Psoas muscle (tissue), 8 donors: ENCODE measurements around the gene PANK2. TPM values are rescaled to one million over a fixed set of nuclear protein-coding genes. Genes with fewer than 3 reads are reported as not detected.
"Not testable (repeated sequence)": the region's sequence is repeated elsewhere in the genome, so short reads cannot be mapped to it uniquely, and the experiment has no call there.

ENCODE experiments used
- ATAC-seq, 4 donors: fragments of 200-7000 bp; cut with Tn5 transposase; one replicate each; pipeline ENCODE4 v1.9.1; 2020; ENCODE audit warnings: moderate library complexity in 3 of 4, mild to moderate bottlenecking in 2 of 4
- DNase-seq, 2 donors: peaks; one replicate each; pipeline ENCODE4 v3.0.0-alpha.2; 2020
- H3K27ac ChIP-seq: fragments of 200-600 bp; one replicate; pipeline ENCODE4 v1.8.0; 2022
- H3K27me3 ChIP-seq, 3 donors: fragments of 200-600 bp in 1 of 3; one replicate each; pipeline versions ENCODE4 v1.6.1 to v1.8.0; 2013 to 2022; ENCODE audit warnings: low read length in 2 of 3, mild to moderate bottlenecking in 2 of 3, moderate library complexity in 1 of 3; ENCODE audit not compliant: insufficient read depth in 3 of 3
- H3K36me3 ChIP-seq, 2 donors: fragments of 200-600 bp in 1 of 2; one replicate each; pipeline versions ENCODE4 v1.6.1 to v1.8.0; 2013 to 2022; ENCODE audit warnings: low read depth in 1 of 2, mild to moderate bottlenecking in 1 of 2, moderate library complexity in 1 of 2; ENCODE audit not compliant: insufficient read depth in 1 of 2
- H3K4me1 ChIP-seq: fragments of 200-600 bp; one replicate; pipeline ENCODE4 v1.8.0; 2022
- H3K4me3 ChIP-seq: fragments of 200-600 bp; one replicate; pipeline ENCODE4 v1.8.0; 2022; ENCODE audit warnings: mild to moderate bottlenecking
- H3K9me3 ChIP-seq: fragments of 200-600 bp; one replicate; pipeline ENCODE4 v1.8.0; 2022
- CTCF ChIP-seq: fragments of 200-600 bp; IDR thresholded peaks from one replicate; pipeline ENCODE4 v1.8.0; 2022; ENCODE audit warnings: antibody characterized with exemption
- WGBS, 3 donors: extraction: QIAGEN DNeasy Blood & Tissue Kit; methylation state at CpG; one replicate each; pipeline versions ENCODE4 v1.1.6 to v1.1.7; 2013; 5-methylcytosine and 5-hydroxymethylcytosine counted together
- intact Hi-C, 2 donors: fragments of 100-400 bp; cut with DNase I; formaldehyde crosslinking; loops; one replicate each; pipeline versions ENCODE4 v1.11.0 to v1.14.2; 2022
- polyA plus RNA-seq, 3 donors: library from polyadenylated mRNA; stranded (reverse); fragments of 200-250 nt; gene quantifications; one replicate each; pipeline ENCODE4 v1.2.3, GENCODE V29; 2013
- total RNA-seq, 4 donors: library from RNA; stranded (reverse); fragmentation: NEBNext Ultra II Directional in 2 of 4; extraction: Animal tissue kit (Norgen Biotek cat#: 25700) in 2 of 4; gene quantifications; one replicate each; pipeline versions ENCODE4 v1.2.1 to v1.2.4, GENCODE V29; 2021 to 2023
- donor health status: healthy with polysubstance abuse.
- donor health status: DM: no; HTN: no; CAD: no; lungs with moderate emphysema.
- donor health status: Bipolar disorder and iron deficiency.
- donor health status: healthy.
- donor health status: DM: yes; HTN: yes; CAD: no.
- donor health status: DM: no; HTN: no; CAD: no.
- donor health status: DM: no; HTN: no; CAD: no.
- donor health status: DM: yes; HTN: yes; CAD: no.

Gene PANK2
- total and polyA plus RNA-seq, 7 donors, result 9.7 to 32.9 (median 18.6) TPM

GRCh38 chr20:3935295-3935955 lies 46.2 kb downstream of the PANK2 start:
- DNase-seq, result peak; percentile 42 to 67
- WGBS, 3 donors, result 15 to 21% (median 18%) methylated on average over 6 of the region's 6 CpGs
- Histone ChIP-seq H3K9me3 (peaks cover 3% of the 10 kb centered on the region), H3K4me1 (peaks cover 40% of the 10 kb centered on the region), H3K27ac (peak overlapping the region; percentile 56), H3K36me3 (no peaks in the 10 kb centered on the region), H3K27me3 (no peaks in the 10 kb centered on the region), H3K4me3 (peak overlapping the region; percentile 38)
- intact Hi-C loops, result loop anchor here in 1 of 2 donors (10.0 kb wide), 1 partner anchor 149 kb away; no protein-coding TSS in a partner anchor
- TF ChIP-seq CTCF, result no peak
- ATAC-seq, result peak; percentile 77 to 89 (median 86)

GRCh38 chr20:3935956-3936340 lies 46.8 kb downstream of the PANK2 start:
- H3K9me3 ChIP-seq, result peaks cover 4% of the 10 kb centered on the region
- H3K4me1 ChIP-seq, result peaks cover 40% of the 10 kb centered on the region
- ATAC-seq (peak in 1 of 4 donors; percentile 6), DNase-seq (no peak)
- intact Hi-C loops, result loop anchor here in 1 of 2 donors (2.0 to 10.0 kb wide), 2 partner anchors 75 to 149 kb away; no protein-coding TSS in a partner anchor
- peak overlapping the region; percentile 56 for H3K27ac ChIP-seq
- no peaks in the 10 kb centered on the region for H3K27me3 ChIP-seq
- no peaks in the 10 kb centered on the region for H3K36me3 ChIP-seq
- WGBS, 3 donors, result 30 to 67% (median 33%) methylated on average over 2 of the region's 2 CpGs
- H3K4me3 ChIP-seq, result no peak overlapping the region
- TF ChIP-seq CTCF, result no peak

- Histone ChIP-seq H3K27ac (no peak overlapping the region), H3K9me3 (peaks cover 4% of the 10 kb centered on the region), H3K4me3 (no peak overlapping the region), H3K27me3 (no peaks in the 10 kb centered on the region), H3K4me1 (peaks cover 33% of the 10 kb centered on the region), H3K36me3 (no peaks in the 10 kb centered on the region)
- no peak for ATAC-seq
- intact Hi-C loops, result loop anchor here in 1 of 2 donors (2.0 to 10.0 kb wide), 2 partner anchors 73 to 147 kb away; no protein-coding TSS in a partner anchor
- DNase-seq, result no peak
- 96 to 97% (median 96%) methylated on average over 3 of the region's 3 CpGs for WGBS, 3 donors
- TF ChIP-seq CTCF, result no peak
Measured at GRCh38 chr20:3937618-3938017, 48.4 kb downstream of the PANK2 start.

- 75 to 85% (median 80%) methylated on average over 6 of the region's 6 CpGs for WGBS, 3 donors
- no peak for TF ChIP-seq CTCF
- Histone ChIP-seq H3K36me3 (no peaks in the 10 kb centered on the region), H3K27me3 (no peaks in the 10 kb centered on the region), H3K9me3 (peaks cover 4% of the 10 kb centered on the region), H3K27ac (no peak overlapping the region), H3K4me1 (peaks cover 3% of the 10 kb centered on the region), H3K4me3 (no peak overlapping the region)
- DNase-seq (no peak), ATAC-seq (no peak)
- intact Hi-C loops, result no loop called here
Measured at GRCh38 chr20:3940905-3941304, 51.7 kb downstream of the PANK2 start.

GRCh38 chr20:3946666-3947065 lies 57.5 kb downstream of the PANK2 start:
- H3K4me1 ChIP-seq, DNase-seq, intact Hi-C loops, ATAC-seq, H3K4me3 ChIP-seq, H3K27ac ChIP-seq, H3K27me3 ChIP-seq, H3K9me3 ChIP-seq, H3K36me3 ChIP-seq: not testable (repeated sequence)
- 71 to 89% (median 78%) methylated on average over 6 to 7 of the region's 7 CpGs for WGBS, 3 donors
